ENCODE results near the gene ZNF385B. TPM values are rescaled to one million over a fixed set of nuclear protein-coding genes. Genes with fewer than 3 reads are reported as not detected.

ZNF385B gene
- polyA plus RNA-seq, 1 experiment: not detected

DNA sequence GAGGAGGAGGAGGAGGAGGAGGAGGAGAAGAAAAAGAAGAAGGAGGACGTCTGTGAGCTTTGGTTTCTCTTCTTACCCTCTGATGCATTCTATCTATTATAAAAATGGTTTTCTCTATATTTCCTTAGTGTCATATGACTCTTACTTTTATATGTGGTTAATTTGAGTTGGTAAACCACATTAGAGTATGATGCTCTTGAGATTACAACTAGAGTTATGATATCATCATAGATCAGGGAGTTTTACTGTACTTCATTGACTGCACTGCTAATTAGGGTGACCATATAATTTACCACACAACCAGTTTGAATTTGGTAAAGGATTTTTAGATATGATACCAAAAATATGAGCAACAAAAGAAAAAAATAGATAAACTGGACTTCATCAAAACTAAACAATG lies 166.4 kb downstream of the ZNF385B start:
- Histone ChIP-seq H3K9me3 (ENCODE audit: control insufficient read depth, insufficient read depth, low read length) (no peaks in the 10 kb centered on the region), H3K4me3 (ENCODE audit: low read depth, low read length) (no peak overlapping the region), H3K27ac (ENCODE audit: low read depth, low read length) (no peak overlapping the region), H3K27me3 (ENCODE audit: control insufficient read depth, insufficient read depth, low read length) (no peaks in the 10 kb centered on the region)
- no peak for TF ChIP-seq CTCF (IDR thresholded peaks at IDR 0.05; ENCODE audit: low read depth, low read length)
- ChIA-PET CTCF (no interaction called here), POLR2A (no interaction called here)
- no peak for DNase-seq (ENCODE audit: low read depth, low spot score)

- Histone ChIP-seq H3K9me3 (ENCODE audit: control insufficient read depth, insufficient read depth, low read length) (no peaks in the 10 kb centered on the region), H3K4me3 (ENCODE audit: low read depth, low read length) (no peak overlapping the region), H3K27ac (ENCODE audit: low read depth, low read length) (no peak overlapping the region), H3K27me3 (ENCODE audit: control insufficient read depth, insufficient read depth, low read length) (no peaks in the 10 kb centered on the region)
- ChIA-PET POLR2A (no interaction called here), CTCF (interaction anchor here (0.6 kb wide), 1 partner anchor 245 kb away, joined by 6 read pairs; no protein-coding TSS in a partner anchor)
- TF ChIP-seq CTCF (IDR thresholded peaks at IDR 0.05; ENCODE audit: low read depth, low read length): no peak
- DNase-seq (ENCODE audit: low read depth, low spot score): no peak
These were observed 168.8 kb downstream of the ZNF385B start for GRCh38 chr2:179692610-179693009.

GRCh38 chr2:179692043-179692442 lies 169.4 kb downstream of the ZNF385B start:
- no peaks in the 10 kb centered on the region for H3K27me3 ChIP-seq (ENCODE audit: control insufficient read depth, insufficient read depth, low read length)
- no peak overlapping the region for H3K27ac ChIP-seq (ENCODE audit: low read depth, low read length)
- CTCF ChIA-PET: interaction anchor here (0.6 kb wide), 1 partner anchor 244 kb away, joined by 6 read pairs; no protein-coding TSS in a partner anchor
- POLR2A ChIA-PET: no interaction called here
- TF ChIP-seq CTCF (IDR thresholded peaks at IDR 0.05; ENCODE audit: low read depth, low read length): no peak
- no peak for DNase-seq (ENCODE audit: low read depth, low spot score)
- H3K9me3 ChIP-seq (ENCODE audit: control insufficient read depth, insufficient read depth, low read length): no peaks in the 10 kb centered on the region
- H3K4me3 ChIP-seq (ENCODE audit: low read depth, low read length): no peak overlapping the region

- TF ChIP-seq CTCF (IDR thresholded peaks at IDR 0.05; ENCODE audit: low read depth, low read length): no peak
- ChIA-PET POLR2A (no interaction called here), CTCF (no interaction called here)
- H3K4me3 ChIP-seq (ENCODE audit: low read depth, low read length): no peak overlapping the region
- no peak for DNase-seq (ENCODE audit: low read depth, low spot score)
- no peak overlapping the region for H3K27ac ChIP-seq (ENCODE audit: low read depth, low read length)
- no peaks in the 10 kb centered on the region for H3K9me3 ChIP-seq (ENCODE audit: control insufficient read depth, insufficient read depth, low read length)
- no peaks in the 10 kb centered on the region for H3K27me3 ChIP-seq (ENCODE audit: control insufficient read depth, insufficient read depth, low read length)
These were observed 170.2 kb downstream of the ZNF385B start for GRCh38 chr2:179691235-179691634.

DNA sequence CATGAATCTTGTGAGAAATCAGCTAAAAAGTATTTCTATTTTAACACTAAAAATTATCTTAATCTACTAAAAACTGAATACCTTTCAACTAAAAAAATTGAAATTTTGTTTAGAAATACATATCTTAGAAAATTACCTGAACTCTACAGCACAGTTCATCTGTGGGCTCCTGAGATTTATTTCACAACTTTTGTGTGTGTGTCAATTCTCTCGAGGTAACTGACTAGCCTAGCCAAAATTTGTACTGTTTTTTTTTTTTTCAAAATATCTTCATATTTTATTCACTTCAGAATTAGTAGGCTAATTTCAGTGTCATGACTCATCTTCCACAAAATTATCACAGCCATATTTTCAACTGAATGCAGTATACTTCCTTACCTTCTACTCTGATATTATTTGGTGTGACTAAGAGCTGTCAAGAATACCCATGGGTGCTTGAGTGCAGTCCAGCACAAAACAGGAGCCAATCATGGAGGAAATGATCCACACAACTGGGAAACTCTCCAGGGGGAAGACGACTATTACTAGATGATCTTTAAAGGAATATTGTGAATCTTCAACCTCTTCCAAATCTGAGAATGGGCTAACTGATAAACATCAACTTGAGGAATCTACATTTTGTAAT lies 174.6 kb downstream of the ZNF385B start:
- Histone ChIP-seq H3K4me3 (ENCODE audit: low read depth, low read length) (no peak overlapping the region), H3K27ac (ENCODE audit: low read depth, low read length) (no peak overlapping the region), H3K9me3 (ENCODE audit: control insufficient read depth, insufficient read depth, low read length) (no peaks in the 10 kb centered on the region), H3K27me3 (ENCODE audit: control insufficient read depth, insufficient read depth, low read length) (no peaks in the 10 kb centered on the region)
- no peak for DNase-seq (ENCODE audit: low read depth, low spot score)
- CTCF ChIA-PET: no interaction called here
- TF ChIP-seq CTCF (IDR thresholded peaks at IDR 0.05; ENCODE audit: low read depth, low read length): no peak
- POLR2A ChIA-PET: no interaction called here
